SK-N-MC (cell line): Measurements from ENCODE around the gene CRAMP1.

Experiments
- EZH2 ChIP-seq: fragments of 200-600 bp; sonication (generic); IDR thresholded peaks from one replicate; pipeline ENCODE4 v1.6.1; 2017; ENCODE audit warnings: antibody characterized with exemption
- POLR2AphosphoS5 ChIP-seq: IDR thresholded peaks from 2 replicates; pipeline ENCODE4 v1.6.1; 2012; ENCODE audit warnings: mild to moderate bottlenecking, low read depth, low read length, borderline replicate concordance

- TF ChIP-seq POLR2AphosphoS5 (no peak), EZH2 (no peak)
These were observed 39.2 kb downstream of the CRAMP1 start for GRCh38 chr16:1651094-1651973.
